GM21423 (cell line): ENCODE results near the gene RAET1L.
"Not testable (repeated sequence)": the region's sequence is repeated elsewhere in the genome, so short reads cannot be mapped to it uniquely, and the experiment has no call there.

ENCODE experiments used
- ATAC-seq: cut with Tn5 transposase; IDR thresholded peaks from one replicate; pipeline ENCODE4 v1.9.1; 2021; ENCODE audit warnings: mild to moderate bottlenecking, moderate library complexity; ENCODE audit not compliant: unreplicated experiment

RAET1L gene

DNA sequence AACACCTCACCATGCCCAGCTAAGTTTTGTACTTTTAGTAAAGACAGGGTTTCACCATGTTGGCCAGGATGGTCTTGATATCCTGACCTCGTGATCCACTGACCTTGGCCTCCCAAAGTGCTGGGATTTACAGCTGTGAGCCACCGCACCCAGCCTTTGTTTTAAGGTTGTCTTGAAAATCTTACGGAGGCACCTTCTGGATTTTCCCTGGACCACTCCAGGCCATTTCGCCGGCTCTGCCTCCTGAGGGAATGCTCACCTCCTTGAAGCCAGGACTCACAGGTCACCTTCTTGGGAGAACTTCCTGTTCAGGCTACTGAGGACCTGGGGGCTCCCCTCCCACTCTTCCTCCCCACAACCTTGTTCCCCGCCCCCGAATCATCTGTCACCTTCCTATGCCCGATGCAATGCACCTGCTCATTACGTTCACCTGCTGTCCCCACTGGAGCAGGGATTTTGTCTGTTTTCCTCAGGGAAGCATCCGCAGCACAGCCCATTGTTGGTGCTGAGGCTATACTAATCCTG lies 19.4 kb upstream of the RAET1L start:
- ATAC-seq: no peak

DNA sequence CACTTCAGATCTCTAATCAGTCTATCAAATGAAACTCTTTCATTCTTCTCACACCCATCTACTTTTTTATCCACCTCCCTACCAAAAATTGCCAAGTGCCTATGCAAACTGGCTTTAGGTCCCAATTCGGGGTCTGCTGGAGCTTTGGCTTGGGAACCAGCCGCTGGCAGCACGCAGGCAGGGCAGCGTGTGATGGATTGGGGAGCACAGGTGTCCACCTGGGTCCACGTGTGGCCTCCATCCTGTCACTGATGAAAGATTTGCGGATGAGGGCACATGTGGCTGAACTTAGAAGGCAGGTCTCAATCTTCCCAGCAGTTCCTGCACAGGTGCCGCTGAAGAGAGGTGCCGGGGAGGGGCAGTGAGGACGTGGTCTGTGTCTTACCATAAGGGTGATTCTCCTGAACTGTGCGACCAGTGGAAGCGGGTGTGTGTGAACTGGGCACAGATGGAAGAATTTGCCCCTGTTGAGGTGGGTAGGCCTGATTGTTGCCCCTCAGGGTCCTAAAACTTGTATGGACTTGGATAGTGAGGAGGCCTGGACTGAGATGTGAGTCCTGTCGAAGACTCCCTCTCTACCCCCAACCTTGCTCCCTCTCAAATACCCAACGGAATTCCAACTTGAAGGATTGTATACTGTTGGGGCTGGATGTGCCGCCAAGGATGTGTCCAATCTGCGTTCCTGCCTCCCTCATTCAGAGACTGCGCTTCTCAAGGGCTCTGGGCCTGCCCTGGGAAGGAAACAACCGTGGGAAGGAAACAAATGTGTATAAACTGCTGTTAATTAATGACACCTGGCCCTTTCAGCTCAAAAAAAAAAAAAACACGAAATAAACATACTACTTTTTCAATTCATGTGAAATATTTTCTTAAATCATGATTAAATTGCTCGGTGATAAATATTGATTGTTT lies 18.4 kb upstream of the RAET1L start:
- ATAC-seq: no peak

DNA sequence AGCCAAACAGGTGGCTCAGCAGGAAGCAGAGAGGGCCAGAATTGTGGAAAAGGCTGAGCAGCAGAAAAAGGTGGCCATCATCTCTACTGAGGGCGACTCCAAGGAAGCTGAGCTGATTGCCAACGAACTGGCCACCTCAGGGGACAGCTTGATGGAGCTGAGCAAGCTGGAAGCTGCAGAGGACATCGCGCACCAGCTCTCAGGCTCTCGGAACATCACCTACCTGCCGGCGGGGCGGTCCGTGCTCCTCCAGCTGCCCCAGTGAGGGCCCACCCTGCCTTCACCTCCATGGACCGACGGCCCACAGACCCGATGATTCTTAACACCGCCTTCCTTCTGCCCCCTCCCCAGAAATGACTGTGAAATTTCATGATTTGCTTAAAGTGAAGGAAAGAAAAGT lies 17.8 kb upstream of the RAET1L start:
- no peak for ATAC-seq

DNA sequence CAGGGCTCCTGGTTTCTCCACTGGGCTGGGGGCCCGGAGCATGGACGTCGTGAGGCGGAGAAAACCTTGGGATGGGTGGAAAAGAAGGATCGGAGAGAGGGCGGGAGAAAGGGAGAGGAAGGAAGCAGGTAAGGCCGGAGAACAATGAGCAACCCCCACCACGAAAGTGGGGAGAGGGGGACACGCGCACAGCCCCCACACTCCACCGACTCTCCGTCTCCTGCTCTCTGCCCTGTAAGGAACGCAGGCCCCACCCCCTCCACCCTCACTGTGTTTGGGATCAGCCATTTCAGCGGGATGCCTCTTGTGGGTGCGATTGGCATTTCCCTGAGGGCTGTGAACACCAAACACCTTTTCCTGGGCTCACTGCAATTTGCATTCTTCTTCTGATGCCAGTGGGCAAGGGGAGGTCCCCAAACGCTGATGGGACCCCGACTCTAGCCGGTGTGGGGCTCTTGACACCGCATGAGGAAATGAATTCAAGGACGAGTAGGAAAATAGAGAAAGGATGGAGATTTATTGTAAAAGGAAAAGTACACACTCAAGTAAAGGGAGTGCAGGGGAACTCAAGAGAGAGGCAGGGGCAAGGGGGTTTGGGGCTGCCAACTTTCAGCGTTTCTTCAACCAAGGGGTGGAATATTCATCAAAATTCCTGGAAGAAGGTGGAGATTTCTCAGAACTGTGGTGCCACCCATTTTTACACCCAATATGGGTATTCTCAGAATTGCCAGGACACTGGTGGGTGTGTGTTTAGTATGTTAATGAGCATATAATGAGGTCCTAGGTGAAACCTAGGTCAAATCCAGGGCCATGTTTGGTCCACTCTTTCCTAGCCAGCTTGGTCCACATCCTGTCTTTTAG lies 13.1 kb upstream of the RAET1L start:
- no peak for ATAC-seq

DNA sequence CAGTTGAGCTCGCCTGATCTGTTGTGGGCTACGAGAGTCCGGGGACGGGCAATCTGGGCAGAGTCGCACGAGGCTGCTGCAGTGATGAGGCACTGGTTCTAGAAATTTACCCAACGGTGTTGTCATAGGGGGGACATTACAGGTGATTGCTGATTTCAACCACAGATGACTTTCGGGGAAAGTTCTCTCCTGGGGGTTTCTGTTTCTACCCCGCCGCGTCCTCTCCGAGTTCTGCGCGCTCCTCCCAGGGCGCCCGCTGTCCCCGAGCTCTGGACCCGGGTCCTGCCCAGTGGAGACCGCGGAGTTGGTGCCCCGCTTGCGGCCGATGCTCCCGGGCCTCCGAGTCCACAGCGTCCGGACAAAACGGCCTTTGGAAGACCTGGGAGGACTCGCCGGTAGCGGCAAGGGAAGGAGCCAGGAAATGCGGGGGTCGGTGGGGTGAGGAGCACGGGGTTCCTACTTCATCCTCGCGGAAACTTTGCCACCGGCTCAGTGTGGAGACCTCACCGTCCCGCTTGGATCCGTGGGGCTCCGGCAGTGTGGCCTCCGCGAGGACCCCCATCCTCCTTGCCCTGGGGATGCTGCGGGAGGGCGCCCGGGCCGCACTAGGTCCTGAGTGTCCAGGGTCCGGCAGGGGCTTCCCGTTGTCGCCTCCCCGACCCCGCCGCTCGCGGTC lies 12.3 kb upstream of the RAET1L start:
- ATAC-seq: no peak

DNA sequence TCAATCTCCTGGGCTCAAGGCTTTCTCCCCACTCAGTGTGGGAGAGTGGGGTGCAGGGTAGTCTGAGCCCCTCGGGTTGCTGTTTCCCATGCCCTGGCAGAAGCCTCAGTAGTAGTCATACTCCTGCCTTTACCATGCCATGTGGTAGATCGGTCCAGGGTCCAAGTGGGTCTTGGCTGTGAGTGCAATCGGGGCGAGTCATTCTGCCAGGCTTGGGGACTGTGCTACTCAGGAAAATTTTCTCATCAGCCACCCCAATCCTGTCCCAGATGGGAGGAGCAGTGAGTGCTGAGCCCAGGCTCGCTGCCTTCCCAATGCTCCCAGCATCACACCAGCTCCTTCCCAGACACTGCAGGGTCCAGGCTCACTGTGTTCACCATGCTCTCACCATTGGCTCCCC lies 10.7 kb upstream of the RAET1L start:
- no peak for ATAC-seq

DNA sequence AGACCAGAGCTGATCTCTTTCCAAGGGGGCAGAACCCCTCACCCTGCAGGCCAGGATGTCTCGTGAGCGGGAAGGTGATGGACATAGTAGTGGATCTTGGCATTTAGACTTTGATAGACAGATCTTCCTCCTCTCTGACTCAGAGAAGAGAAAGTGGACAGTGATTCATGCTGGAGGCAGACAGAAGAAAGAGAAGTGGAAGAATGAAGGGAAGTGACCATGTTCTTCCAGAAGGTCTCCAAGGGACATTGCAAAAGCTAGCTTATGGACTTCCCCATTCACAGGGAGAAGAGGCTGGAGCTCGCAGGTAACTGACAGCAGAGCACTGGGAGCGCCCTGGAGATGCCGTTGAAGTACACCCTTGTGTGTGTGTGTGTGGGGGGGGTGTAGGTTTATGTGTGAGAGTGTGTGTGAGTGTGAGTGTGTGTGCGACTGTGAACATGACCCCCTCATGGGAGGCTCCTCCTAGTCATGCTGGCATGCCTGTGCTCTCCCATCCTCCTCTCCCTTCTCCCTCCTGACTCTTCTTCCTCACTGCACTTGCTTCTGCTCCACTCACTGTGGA lies 8.0 kb upstream of the RAET1L start:
- no peak for ATAC-seq

DNA sequence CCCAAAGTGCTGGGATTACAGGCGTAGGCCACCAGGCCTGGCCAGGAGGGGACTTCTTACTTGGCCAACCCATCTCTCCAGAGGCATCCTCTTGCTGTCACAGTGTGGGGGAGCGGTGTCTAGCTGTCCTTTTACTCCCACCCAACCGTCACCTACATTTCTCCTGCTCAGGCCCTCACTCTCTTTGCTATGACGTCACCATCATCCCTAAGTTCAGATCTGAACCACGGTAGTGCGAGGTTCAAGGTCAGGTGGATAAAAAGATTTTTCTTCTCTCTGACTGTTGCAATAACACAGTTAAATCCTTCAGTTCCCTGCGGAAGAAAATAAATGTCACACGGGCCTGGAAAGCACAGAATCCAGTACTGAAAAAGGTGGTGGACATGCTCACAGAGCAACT lies 7.3 kb upstream of the RAET1L start:
- ATAC-seq: no peak

DNA sequence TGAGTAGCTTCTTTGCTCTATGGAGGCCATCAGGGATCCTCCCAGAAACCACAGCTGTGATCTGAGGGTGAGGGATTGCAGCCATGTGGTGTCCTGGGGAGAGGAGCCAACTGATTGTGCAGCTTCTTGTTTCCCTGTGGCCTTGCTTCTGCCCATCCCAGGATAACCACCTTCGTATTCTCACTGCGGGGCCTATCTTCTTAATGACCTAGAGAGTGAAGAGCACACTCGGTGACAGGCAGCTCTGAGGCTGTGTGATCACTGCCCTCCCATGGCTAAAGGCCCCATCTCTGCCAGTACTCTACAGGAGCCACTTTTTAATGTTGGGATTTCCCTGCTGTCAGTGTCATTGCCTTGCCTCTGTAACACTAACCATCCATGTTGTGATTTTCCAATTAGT lies 5.3 kb upstream of the RAET1L start:
- no peak for ATAC-seq

DNA sequence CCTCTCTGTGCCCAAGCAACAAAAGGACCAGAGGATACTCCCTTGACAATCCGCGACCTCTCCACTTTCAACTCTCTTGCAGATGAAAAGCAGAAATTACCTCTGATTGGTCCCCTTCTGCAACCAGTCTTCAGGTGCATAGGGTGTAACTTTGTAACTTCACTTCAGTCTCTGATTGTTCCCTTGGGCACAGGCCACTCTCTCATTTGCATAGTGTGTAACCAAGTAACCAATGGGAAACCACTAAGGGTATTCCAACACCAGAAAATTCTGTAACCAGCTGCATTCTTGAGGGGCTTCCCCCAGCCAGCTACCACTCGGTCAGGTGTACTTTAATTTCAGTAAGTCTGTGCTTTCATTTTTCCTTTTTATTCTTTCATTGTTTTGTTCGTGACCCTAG lies 4.4 kb upstream of the RAET1L start:
- no peak for ATAC-seq

DNA sequence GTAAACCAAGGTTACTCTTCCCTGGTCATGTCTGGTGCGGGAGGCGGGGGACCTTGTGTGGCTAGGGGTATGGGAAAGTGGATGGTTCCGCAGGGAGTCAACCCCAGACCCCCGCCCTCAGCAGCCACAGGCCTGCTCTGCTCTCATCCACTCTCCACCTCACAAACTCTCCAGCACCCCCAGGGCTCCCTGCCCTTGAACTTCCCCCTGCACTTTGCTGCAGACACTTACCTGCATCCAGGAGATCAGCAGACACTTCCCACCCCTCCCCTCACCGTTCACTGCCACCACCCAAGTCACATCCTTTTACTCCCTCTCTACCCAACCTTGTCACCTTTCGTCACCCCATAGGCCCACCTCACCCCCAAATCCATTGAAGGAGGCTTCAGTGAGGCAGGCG lies 3.9 kb upstream of the RAET1L start:
- ATAC-seq: no peak

DNA sequence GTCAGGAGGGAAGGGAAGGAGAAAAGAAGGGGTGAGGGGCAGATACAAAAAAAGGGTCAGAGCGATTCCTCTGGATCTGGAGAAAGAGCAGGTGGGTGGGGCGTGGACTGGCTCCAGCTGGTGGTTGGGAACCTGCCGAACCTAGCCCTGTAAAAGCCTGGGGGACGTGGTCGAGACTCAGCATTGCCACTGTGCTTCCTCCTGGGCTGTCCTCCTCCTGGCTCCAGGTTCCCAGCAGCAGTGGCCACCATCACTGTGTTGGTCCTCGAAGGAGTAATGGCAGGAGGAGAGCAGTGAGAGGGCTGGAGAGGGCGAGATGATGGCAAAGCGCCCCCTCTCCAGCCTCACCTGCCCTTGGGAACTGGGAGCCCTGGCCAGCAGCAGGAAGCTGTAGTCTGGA lies 3.5 kb upstream of the RAET1L start:
- no peak for ATAC-seq

DNA sequence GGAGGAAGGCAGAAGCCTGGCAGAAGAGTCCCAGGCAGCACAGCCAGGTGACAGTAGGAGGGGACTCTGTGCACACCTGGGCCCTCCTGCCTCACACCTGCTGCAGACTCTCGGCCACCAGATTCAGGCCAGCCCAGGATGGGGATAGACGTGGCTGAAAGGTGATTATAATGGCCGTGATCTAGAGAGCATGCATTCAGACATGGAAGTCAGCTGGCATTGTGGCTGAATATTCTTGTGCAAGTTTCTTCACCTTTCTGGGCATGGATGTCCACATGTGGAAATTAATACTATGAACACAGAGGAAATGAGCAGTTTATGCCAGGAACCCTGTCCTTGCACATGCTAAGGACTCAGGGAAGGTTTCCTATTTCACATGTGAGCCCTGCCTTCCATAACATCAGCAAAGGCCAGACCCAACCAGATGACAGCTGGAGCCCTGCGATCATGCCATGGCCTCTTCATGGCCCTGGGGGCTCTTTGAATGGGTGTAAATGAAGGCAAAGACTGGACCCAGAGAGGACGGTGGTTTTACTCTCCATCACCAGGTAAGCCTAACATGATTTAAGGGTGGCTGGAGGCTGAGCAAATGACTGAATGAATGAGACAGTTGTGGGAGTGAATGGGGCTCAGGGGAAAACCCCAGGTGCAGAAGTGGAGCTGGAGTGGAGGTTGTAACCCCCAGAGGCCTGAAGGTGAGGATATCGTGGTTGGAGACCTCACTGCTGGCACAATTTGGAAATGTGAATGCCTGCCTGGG lies 2.7 kb upstream of the RAET1L start:
- ATAC-seq: no peak

DNA sequence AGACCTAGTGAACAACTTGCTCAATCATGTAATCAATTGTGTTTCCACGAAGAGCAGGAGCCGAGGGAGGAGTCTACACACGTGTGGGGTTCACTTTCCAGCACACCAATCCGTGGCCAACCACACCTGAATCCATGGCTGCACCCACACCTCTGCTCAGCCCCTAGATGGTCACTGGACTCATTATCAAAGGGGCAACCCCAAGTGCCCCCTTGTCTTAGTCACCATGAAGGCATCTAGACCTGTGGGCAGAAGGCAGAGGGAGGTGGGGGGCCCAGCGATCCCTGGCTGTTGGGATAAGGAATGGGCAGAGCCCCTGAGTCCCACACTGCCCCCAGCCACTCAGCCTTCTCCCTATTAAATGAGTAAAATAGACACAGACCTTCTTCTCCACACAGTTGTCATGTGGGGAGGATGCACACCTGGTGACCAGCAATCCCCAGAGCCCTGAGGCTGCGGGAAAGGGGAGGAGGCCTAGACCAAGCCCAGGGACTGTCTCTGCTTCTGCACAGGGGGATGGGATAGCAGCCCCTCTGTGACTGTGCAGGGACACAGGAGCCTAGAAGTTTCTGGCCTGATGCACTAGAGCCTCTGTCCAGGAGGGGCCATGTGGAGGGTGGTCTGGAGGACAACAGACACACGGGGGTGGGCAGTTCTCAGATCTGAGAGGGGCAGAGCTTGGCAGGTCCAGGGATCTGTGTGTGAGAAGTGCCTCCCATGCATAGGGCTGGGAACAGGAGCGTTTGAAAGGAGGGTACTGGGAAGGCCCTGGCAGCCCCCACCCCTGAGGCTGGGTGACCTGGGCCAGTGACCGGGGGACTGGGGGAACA lies 1.9 kb upstream of the RAET1L start:
- ATAC-seq: no peak

DNA sequence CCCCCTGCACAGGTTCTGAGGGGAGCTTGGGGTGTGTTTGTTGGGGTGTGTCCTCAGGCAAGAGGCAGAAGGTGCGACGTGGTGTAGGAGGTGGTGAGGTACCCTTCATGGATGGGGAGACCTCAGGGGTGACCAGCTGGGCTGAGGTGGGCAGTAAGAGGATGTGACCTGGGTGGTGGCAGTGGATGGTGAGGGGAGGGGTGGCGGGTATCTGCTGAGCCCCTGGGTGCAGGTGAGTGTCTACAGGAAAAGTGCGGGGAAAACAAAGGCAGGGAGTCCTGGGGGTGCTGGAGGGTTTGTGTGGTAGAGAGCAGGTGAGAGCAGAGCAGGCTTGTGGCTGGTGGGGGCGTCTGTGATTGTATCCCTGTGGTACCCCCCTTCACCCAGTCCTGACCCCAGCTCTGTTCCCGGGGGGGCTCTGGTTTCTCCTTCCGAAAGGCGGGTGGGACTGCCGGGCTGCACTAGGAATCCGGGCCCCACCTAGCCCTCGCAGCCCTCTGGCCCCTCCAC lies 631 bp downstream of the RAET1L start:
- ATAC-seq: no peak

DNA sequence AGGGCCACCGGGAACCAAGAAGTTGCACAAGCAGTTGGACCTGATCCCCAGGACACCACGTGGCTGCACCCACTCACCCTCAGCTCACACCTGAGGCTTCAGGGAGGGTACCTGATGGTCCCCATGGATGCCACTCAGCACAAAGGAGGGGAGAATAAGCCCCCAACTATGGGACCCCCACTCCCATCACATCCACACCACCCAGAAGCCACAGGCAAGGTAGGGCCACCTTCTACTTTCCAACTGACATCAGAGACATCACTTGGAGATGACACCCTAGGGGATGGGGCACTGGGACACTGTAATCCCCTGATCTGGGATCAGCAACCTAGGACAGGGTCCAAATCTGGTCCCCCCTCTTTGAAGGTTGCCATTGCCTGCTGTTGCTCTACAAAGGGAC lies 1.3 kb downstream of the RAET1L start:
- ATAC-seq: not testable (repeated sequence)

DNA sequence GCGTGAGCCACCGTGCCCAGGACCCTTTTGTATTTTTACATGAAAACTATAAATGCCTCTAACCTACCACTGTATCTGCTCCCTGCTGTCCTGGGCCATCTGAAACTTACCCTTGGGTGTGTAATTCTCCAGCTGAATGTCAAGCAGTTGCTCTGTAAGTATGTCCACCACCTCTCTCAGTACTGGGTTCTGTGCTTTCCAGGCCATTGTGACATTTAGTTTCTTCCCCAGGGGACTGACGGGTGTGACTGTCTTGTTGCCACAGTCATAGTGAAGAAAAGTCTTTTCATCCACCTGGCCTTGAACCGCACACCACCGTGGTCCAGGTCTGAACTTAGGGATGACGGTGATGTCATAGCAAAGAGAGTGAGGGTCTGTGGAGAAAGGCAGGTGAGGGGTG lies 3.5 kb downstream of the RAET1L start:
- not testable (repeated sequence) for ATAC-seq

DNA sequence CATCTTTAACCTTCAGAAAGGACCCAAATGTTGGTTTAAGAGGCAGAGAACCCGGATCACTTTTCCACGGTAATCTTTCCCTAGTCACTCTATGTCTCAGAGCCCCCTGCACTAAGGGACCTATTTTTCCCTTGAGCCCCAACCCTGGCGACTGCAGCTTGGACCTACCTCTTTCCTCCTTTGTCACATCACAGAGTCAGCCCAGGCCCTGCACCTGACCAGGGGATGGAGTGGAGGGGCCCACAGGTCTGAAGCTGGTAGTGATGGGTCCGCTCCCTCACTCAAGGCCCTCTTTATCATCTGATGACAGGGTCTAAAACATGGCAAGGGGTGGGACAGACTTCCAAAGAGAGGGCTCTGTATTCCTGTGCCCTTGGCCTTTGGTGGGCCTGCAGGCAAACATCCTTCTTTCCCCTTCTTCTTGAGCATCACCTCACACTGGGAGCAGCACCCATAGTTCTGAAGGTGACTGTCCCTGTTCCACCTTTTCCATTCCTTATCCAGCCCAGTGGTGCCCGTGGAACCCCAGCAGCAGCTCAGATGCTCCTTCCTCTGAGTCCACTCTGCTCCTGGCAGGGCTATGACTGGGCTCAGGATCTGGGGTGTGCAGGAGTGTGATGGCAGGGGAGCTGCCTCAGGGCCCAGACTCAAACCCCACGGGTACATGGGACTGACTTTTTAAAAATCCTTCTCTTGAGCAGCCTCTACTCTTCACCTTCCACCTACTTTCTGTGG lies 6.3 kb downstream of the RAET1L start:
- ATAC-seq: no peak

DNA sequence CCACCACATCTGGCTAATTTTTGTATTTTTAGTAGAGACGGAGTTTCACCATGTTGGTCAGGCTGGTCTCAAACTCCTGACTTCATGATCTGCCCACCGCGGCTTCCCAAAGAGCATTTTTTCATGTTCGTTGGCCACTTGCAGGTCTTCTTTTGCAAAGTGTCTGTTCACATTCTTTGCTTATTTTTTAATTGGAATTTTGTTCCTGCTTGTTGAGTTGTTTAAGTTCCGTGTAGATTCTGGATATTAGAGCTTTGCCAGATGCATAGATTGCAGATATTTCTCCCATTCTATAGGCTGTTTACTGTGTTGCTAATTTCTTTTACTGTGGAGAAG lies 8.2 kb downstream of the RAET1L start:
- not testable (repeated sequence) for ATAC-seq
